GM12801 (cell line): ENCODE data around the gene PEA15.

ENCODE experiments used
- TF ChIP-seq, protein P1 (sequence below): IDR thresholded peaks from one replicate; pipeline ENCODE4 v1.5.1; 2011; ENCODE audit warnings: control low read depth; ENCODE audit not compliant: insufficient read length; ENCODE audit errors: extremely low read depth

PEA15 gene, protein sequence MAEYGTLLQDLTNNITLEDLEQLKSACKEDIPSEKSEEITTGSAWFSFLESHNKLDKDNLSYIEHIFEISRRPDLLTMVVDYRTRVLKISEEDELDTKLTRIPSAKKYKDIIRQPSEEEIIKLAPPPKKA

DNA sequence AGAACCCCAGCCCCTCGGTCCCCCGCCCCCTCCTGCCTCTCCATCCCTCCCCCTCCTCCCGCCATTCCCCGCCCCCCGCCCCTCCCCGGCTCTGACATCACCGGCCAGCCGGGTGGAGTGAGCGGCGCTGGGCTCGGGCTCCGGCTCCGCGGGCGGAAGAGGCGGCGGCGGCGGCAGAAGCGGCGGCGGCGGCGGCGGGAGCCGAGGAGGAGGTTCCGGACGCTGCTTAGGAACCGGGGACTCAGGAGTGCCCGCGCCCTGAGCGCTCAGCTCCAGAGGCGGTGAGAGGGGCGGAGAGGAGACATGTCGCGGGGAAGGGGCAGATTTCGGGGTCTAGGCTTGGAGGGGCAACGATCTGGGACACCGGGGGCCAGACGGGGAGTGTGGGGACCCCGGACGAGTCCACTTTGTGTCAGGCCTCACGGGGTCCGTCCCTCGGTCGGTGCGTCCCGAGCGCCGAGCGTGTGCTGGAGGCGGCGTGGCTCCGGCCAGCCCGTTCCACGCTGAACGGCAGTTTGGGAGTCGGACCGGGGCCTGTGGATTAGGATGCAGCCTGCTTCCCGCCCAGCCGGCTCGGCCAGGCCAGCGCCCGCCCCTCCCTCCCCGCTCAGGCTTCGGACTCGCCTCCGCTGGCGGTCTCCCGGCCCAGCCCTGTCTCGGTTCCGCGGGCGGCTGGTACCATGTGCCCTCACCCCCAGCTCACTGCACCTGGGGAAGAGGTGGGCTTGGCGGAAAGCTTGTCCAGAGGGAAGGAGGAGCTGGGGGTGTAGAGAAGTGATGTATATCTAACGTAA lies at the start of gene PEA15:
TSS of gene PEA15 (plus strand) at position 143 of the 794 bp plus-strand sequence. CDS start 6,161 bp downstream, outside the sequence.
- TF ChIP-seq, protein P1, sequence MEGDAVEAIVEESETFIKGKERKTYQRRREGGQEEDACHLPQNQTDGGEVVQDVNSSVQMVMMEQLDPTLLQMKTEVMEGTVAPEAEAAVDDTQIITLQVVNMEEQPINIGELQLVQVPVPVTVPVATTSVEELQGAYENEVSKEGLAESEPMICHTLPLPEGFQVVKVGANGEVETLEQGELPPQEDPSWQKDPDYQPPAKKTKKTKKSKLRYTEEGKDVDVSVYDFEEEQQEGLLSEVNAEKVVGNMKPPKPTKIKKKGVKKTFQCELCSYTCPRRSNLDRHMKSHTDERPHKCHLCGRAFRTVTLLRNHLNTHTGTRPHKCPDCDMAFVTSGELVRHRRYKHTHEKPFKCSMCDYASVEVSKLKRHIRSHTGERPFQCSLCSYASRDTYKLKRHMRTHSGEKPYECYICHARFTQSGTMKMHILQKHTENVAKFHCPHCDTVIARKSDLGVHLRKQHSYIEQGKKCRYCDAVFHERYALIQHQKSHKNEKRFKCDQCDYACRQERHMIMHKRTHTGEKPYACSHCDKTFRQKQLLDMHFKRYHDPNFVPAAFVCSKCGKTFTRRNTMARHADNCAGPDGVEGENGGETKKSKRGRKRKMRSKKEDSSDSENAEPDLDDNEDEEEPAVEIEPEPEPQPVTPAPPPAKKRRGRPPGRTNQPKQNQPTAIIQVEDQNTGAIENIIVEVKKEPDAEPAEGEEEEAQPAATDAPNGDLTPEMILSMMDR, result no peak

DNA sequence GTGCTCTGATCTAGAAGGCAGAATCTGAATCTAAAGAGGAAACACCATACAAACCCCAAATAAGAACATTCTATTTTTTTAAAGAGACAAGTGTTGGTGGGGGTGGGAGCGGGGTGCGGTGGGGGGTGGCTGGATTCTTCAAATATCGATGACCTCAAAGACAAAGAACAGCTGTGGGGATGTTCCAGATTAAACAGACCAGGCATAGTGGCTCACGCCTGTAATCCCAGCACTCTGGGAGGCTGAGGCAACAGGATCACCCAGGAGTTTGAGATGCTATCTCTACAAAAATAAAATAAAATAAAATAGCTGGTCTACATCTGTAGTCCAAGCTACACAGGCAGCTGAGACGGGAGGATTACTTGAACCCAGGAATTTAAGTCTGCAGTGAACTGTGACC lies 48.8 kb upstream of the PEA15 start:
- TF ChIP-seq, protein P1, result no peak

DNA sequence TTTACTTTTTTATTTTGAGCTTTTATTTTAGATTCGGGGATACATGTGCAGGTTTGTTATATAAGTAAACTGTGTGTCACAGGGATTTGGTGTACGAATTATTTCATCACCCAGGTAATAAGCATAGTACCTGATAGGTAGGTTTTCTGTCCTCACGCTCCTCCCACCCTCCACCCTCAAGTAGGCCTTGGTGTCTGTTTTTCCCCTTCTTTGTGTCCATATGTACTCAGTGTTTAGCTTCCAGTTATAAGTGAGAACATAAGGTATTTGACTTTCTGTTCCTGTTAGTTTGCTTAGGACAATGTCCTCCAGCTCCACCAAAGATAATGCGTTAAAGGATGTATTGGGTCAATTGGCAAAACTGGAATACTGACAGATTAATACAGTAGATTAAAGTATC lies 48.0 kb upstream of the PEA15 start:
- TF ChIP-seq, protein P1, result no peak

DNA sequence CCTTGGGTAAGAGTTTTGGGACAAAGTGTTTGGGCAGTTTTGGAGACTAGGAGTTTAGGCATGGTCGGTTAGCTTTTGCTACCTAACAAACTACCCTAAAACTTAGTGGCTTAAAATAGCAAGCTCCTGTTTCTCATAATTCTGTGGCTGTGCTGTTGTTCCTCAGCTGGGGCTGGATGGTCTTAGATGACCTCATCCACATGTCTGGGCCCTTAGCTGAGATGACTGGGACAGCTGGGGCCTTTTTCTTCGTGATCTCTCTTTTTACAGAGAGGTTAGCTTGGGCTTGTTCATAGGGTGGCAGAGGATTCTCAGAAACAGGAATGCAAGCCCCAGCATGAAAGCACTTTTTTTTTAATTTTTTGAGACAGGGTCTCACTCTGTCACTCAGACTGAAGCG lies 47.2 kb upstream of the PEA15 start:
- TF ChIP-seq, protein P1, result no peak

DNA sequence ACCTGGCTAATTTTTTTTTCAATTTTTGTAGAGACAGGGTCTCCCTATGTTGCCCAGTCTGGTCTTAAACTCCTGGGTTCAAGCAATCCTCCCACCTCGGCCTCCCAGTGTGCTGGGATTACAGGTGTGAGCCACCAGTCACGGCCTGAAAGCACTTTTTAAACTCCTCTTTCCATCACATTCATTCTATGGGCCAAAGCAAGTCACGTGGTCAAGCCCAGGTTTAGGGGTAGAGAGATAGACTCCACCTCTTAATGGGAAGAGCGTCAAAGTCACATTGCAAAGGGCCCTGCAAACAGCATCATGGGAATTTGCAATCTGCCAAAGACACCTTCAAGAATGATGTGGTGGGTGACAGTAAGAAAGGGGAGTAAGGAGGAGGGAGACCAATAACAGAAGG lies 46.6 kb upstream of the PEA15 start:
- TF ChIP-seq, protein P1, result no peak

DNA sequence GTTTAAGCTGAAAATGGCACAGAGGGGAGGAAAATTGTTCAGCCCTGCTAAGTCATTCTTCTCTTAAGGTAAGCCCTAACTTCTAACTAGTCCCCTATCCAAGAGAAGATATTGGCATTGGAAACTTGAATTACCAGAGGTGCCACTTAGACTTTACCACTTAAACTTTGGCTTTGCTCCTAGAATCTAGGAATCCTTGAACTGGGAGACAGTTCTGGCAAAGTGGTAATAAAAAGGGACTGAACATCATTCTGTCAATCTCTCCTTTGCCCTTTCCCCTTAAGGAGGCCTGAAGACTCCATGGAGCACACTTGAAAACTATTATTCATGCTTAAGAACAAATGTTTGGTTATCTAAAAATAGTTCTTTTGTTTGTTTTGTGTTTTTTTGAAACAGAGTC lies 45.3 kb upstream of the PEA15 start:
- TF ChIP-seq, protein P1, result no peak

DNA sequence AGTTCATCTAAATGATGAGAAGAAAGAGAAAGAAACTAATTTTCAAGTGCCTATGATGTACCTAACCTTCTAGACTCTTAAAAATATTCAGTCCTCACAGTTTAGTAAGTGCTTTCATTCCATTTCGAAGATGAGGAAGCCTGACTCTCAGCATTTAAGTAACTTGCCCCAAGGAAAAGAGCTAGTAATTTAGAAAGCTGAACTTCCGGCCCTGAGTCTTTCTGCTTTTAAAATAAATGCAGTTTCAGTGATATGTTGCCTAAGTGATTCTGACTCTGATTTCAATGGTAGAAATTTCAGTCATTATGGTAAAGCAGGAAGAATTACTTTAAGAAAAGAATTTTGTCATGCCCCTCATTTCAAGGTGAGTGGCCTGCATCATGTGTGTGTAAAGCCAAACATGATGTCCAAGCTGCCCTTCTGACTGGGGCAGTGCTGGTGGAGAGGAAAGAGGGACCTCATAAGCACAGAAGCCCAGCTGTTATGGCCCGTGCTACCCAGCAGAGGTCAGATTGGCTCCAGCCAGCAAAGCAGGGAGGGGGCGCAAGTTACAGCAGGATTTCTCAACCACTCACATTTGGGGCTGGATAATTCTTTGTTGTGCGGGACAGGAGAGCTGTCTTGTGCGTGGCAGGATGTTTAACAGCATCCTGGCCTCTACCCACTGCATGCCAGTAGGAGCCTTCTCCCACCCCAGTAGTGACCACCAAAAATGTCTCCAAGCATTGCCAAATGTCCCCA lies 43.0 kb upstream of the PEA15 start:
- TF ChIP-seq, protein P1, result no peak
